HEK293 (cell line): ENCODE measurements around the gene METTL8.

ENCODE experiments used
- CTCF ChIA-PET: fragments of 350-600 bp; formaldehyde crosslinking; extraction: SDS; loops from one replicate; lab custom pipeline; 2021; ENCODE audit warnings: antibody characterized with exemption; lab: Yijun Ruan, JAX
- POLR2A ChIA-PET: fragments of 300-600 bp; formaldehyde crosslinking; extraction: SDS; loops from one replicate; lab custom pipeline; 2020; ENCODE audit warnings: antibody characterized with exemption, inconsistent platforms; lab: Yijun Ruan, JAX
- H3K27ac ChIP-seq: fragments of 200-500 bp; sonication (Bioruptor generic); 2 replicates; pipeline ENCODE4 v1.5.1; 2014; ENCODE audit warnings: low read depth, low read length, control low read depth, inconsistent platforms; ENCODE audit errors: extremely low read depth
- H3K36me3 ChIP-seq, 2 experiments: fragments of 200-500 bp in 1 of 2; sonication (Bioruptor generic) in 1 of 2; 1 replicate in 1 of 2; 2 replicates in 1 of 2; pipeline ENCODE4 v1.5.1; 2014 to 2017; ENCODE audit warnings: inconsistent platforms in 2 of 2, low read length in 2 of 2; ENCODE audit not compliant: control insufficient read depth in 2 of 2, insufficient read depth in 1 of 2
- H3K4me1 ChIP-seq: fragments of 200-500 bp; sonication (Bioruptor generic); 2 replicates; pipeline ENCODE4 v1.5.1; 2014; ENCODE audit warnings: mild to moderate bottlenecking, low read length, inconsistent platforms; ENCODE audit not compliant: control insufficient read depth, insufficient read depth
- H3K4me3 ChIP-seq: 2 replicates; pipeline ENCODE4 v1.5.1; 2011; ENCODE audit warnings: low read depth, mild to moderate bottlenecking, control low read depth, low read length, moderate library complexity
- H3K9me3 ChIP-seq: fragments of 200-500 bp; sonication (Bioruptor generic); 2 replicates; pipeline ENCODE4 v1.5.1; 2014; ENCODE audit warnings: low read depth, low read length, inconsistent platforms; ENCODE audit not compliant: control insufficient read depth, insufficient read depth
- BCL11A ChIP-seq: fragments of 450-650 bp; formaldehyde crosslinking; IDR thresholded peaks from 2 replicates; pipeline ENCODE4 v1.5.1; 2016; ENCODE audit warnings: low read depth, missing biosample characterization, missing genetic modification characterization
- BCL11B ChIP-seq: fragments of 450-650 bp; formaldehyde crosslinking; IDR thresholded peaks from 2 replicates; pipeline ENCODE4 v1.5.1; 2016; ENCODE audit warnings: low read depth, missing biosample characterization, missing genetic modification characterization
- KLF8 ChIP-seq: fragments of 450-650 bp; formaldehyde crosslinking; IDR thresholded peaks from 2 replicates; pipeline ENCODE4 v1.5.1; 2016; ENCODE audit warnings: missing biosample characterization, missing genetic modification characterization
- OSR2 ChIP-seq: fragments of 450-650 bp; formaldehyde crosslinking; IDR thresholded peaks from 2 replicates; pipeline ENCODE4 v1.5.1; 2016; ENCODE audit warnings: missing biosample characterization, missing genetic modification characterization
- OVOL3 ChIP-seq: fragments of 450-650 bp; formaldehyde crosslinking; IDR thresholded peaks from 2 replicates; pipeline ENCODE4 v1.5.1; 2016; ENCODE audit warnings: missing biosample characterization, missing genetic modification characterization
- PRDM1 ChIP-seq: fragments of 450-650 bp; formaldehyde crosslinking; IDR thresholded peaks from 2 replicates; pipeline ENCODE4; 2016; ENCODE audit warnings: missing biosample characterization, missing genetic modification characterization
- ZEB2 ChIP-seq: fragments of 450-650 bp; formaldehyde crosslinking; IDR thresholded peaks from 2 replicates; pipeline ENCODE4 v1.5.1; 2016; ENCODE audit warnings: missing biosample characterization, missing genetic modification characterization
- ZNF132 ChIP-seq: fragments of 450-650 bp; formaldehyde crosslinking; IDR thresholded peaks from 2 replicates; pipeline ENCODE4 v1.5.1; 2017; ENCODE audit warnings: missing biosample characterization, missing genetic modification characterization, borderline replicate concordance
- ZNF202 ChIP-seq: fragments of 450-650 bp; formaldehyde crosslinking; IDR thresholded peaks from 2 replicates; pipeline ENCODE4 v1.5.1; 2016; ENCODE audit warnings: missing biosample characterization, missing genetic modification characterization, borderline replicate concordance
- ZNF23 ChIP-seq: fragments of 450-650 bp; formaldehyde crosslinking; IDR thresholded peaks from 2 replicates; pipeline ENCODE4 v1.5.1; 2016; ENCODE audit warnings: missing biosample characterization, missing genetic modification characterization, borderline replicate concordance
- ZNF248 ChIP-seq: fragments of 450-650 bp; formaldehyde crosslinking; IDR thresholded peaks from 2 replicates; pipeline ENCODE4 v1.5.1; 2017; ENCODE audit warnings: missing biosample characterization, missing genetic modification characterization
- ZNF292 ChIP-seq: fragments of 450-650 bp; formaldehyde crosslinking; IDR thresholded peaks from 2 replicates; pipeline ENCODE4 v1.5.1; 2016; ENCODE audit warnings: low read depth, missing biosample characterization, missing genetic modification characterization, borderline replicate concordance
- ZNF311 ChIP-seq: fragments of 450-650 bp; formaldehyde crosslinking; IDR thresholded peaks from 2 replicates; pipeline ENCODE4 v1.5.1; 2017; ENCODE audit warnings: missing biosample characterization, missing genetic modification characterization, borderline replicate concordance
- ZNF354C ChIP-seq: fragments of 450-650 bp; formaldehyde crosslinking; IDR thresholded peaks from 2 replicates; pipeline ENCODE4 v1.5.1; 2016; ENCODE audit warnings: missing biosample characterization, missing genetic modification characterization, low read depth, borderline replicate concordance
- ZNF426 ChIP-seq: fragments of 450-650 bp; formaldehyde crosslinking; IDR thresholded peaks from 2 replicates; pipeline ENCODE4 v1.5.1; 2017; ENCODE audit warnings: missing biosample characterization, missing genetic modification characterization, mild to moderate bottlenecking, inconsistent platforms, moderate library complexity
- ZNF510 ChIP-seq: fragments of 450-650 bp; formaldehyde crosslinking; IDR thresholded peaks from 2 replicates; pipeline ENCODE4 v1.5.1; 2018; ENCODE audit warnings: mild to moderate bottlenecking, missing genetic modification characterization, missing biosample characterization; ENCODE audit not compliant: insufficient replicate concordance
- ZNF623 ChIP-seq: fragments of 450-650 bp; formaldehyde crosslinking; IDR thresholded peaks from 2 replicates; pipeline ENCODE4 v1.5.1; 2016; ENCODE audit warnings: missing biosample characterization, missing genetic modification characterization
- ZNF629 ChIP-seq: fragments of 450-650 bp; formaldehyde crosslinking; IDR thresholded peaks from 2 replicates; pipeline ENCODE4 v1.5.1; 2017; ENCODE audit warnings: missing biosample characterization, missing genetic modification characterization
- ZNF837 ChIP-seq: fragments of 450-650 bp; formaldehyde crosslinking; IDR thresholded peaks from 2 replicates; pipeline ENCODE4 v1.5.1; 2016; ENCODE audit warnings: missing biosample characterization, missing genetic modification characterization
- ZSCAN23 ChIP-seq: fragments of 450-650 bp; formaldehyde crosslinking; IDR thresholded peaks from 2 replicates; pipeline ENCODE4 v1.5.1; 2016; ENCODE audit warnings: missing biosample characterization, missing genetic modification characterization
- ZXDB ChIP-seq: fragments of 450-650 bp; formaldehyde crosslinking; IDR thresholded peaks from 2 replicates; pipeline ENCODE4 v1.5.1; 2016; ENCODE audit warnings: missing biosample characterization, missing genetic modification characterization
- TF ChIP-seq, protein P1 (sequence below): fragments of 450-650 bp; formaldehyde crosslinking; conservative IDR thresholded peaks from 2 replicates; pipeline ENCODE4 v1.5.1; 2016; ENCODE audit warnings: low read depth, missing biosample characterization, missing genetic modification characterization
- TF ChIP-seq, protein P2 (sequence below): fragments of 450-650 bp; formaldehyde crosslinking; IDR thresholded peaks from 2 replicates; pipeline ENCODE4 v1.5.1; 2016; ENCODE audit warnings: missing biosample characterization, missing genetic modification characterization
- TF ChIP-seq, protein P3 (sequence below): fragments of 450-650 bp; formaldehyde crosslinking; conservative IDR thresholded peaks from 2 replicates; pipeline ENCODE4 v1.5.1; 2016; ENCODE audit warnings: low read depth, missing biosample characterization, missing genetic modification characterization
- TF ChIP-seq, protein P4 (sequence below): fragments of 450-650 bp; formaldehyde crosslinking; IDR thresholded peaks from 2 replicates; pipeline ENCODE4 v1.5.1; 2016; ENCODE audit warnings: missing biosample characterization, missing genetic modification characterization

METTL8 gene

DNA sequence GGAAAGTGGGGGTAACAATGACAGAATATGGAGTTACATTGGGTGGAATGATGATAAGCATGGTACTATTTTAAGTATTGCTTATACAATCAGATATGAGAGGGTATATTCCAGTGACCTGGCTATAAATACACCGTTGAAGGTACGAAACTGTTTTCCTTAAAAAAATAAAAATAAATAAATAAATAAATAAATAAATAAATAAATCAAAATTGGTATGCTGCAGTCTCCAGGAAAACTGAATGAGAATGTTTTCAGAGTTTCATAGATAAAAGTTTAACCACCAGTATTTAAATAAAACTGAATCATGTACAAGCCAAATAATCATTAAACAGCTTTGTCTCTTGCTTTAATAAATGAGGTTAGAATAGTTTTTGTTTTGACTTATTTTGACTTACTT is 71.4 kb downstream of the METTL8 start:
- H3K27ac ChIP-seq = no peak overlapping the region
- H3K4me3 ChIP-seq = no peak overlapping the region
- peaks cover 0 to 3% of the 10 kb centered on the region in 2 experiments; a peak in 1 of 3 replicates for H3K36me3 ChIP-seq
- POLR2A ChIA-PET = no interaction called here
- CTCF ChIA-PET = interaction anchor here (0.6 kb wide), 1 partner anchor 1246 kb away, joined by 3 read pairs; no protein-coding TSS in a partner anchor
- no peaks in the 10 kb centered on the region; the same call in 1 of the 2 replicates for H3K9me3 ChIP-seq
- H3K4me1 ChIP-seq = no peaks in the 10 kb centered on the region
- TF ChIP-seq, protein P1, sequence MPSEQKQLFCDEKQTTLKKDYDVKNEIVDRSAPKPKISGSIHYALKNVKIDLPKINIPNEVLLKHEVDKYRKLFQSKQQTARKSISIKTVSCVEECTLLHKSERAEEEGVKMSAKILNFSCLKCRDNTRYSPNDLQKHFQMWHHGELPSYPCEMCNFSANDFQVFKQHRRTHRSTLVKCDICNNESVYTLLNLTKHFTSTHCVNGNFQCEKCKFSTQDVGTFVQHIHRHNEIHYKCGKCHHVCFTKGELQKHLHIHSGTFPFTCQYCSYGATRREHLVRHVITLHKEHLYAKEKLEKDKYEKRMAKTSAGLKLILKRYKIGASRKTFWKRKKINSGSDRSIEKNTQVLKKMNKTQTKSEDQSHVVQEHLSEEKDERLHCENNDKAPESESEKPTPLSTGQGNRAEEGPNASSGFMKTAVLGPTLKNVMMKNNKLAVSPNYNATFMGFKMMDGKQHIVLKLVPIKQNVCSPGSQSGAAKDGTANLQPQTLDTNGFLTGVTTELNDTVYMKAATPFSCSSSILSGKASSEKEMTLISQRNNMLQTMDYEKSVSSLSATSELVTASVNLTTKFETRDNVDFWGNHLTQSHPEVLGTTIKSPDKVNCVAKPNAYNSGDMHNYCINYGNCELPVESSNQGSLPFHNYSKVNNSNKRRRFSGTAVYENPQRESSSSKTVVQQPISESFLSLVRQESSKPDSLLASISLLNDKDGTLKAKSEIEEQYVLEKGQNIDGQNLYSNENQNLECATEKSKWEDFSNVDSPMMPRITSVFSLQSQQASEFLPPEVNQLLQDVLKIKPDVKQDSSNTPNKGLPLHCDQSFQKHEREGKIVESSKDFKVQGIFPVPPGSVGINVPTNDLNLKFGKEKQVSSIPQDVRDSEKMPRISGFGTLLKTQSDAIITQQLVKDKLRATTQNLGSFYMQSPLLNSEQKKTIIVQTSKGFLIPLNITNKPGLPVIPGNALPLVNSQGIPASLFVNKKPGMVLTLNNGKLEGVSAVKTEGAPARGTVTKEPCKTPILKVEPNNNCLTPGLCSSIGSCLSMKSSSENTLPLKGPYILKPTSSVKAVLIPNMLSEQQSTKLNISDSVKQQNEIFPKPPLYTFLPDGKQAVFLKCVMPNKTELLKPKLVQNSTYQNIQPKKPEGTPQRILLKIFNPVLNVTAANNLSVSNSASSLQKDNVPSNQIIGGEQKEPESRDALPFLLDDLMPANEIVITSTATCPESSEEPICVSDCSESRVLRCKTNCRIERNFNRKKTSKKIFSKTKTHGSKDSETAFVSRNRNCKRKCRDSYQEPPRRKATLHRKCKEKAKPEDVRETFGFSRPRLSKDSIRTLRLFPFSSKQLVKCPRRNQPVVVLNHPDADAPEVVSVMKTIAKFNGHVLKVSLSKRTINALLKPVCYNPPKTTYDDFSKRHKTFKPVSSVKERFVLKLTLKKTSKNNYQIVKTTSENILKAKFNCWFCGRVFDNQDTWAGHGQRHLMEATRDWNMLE (tag by site-specific recombination) = peak; percentile 89
- TF ChIP-seq ZNF426 (peak; percentile 91), ZNF311 (tag by site-specific recombination) (no peak), ZNF248 (tag by site-specific recombination) (no peak), ZNF23 (tag by site-specific recombination) (no peak), ZNF623 (peak; percentile 76), BCL11B (tag by site-specific recombination) (no peak), ZEB2 (tag by site-specific recombination) (no peak), PRDM1 (tag by site-specific recombination) (no peak), ZNF629 (tag by site-specific recombination) (peak; percentile 65; the same call in 1 of the 2 replicates), ZNF837 (no peak), ZNF202 (tag by site-specific recombination) (0 out of 2 replicates have a peak, but pooled peaks have one; percentile 44), ZXDB (tag by site-specific recombination) (peak; percentile 48; the same call in 1 of the 2 replicates), ZNF132 (tag by site-specific recombination) (no peak), KLF8 (tag by site-specific recombination) (no peak), OVOL3 (no peak), ZNF510 (tag by site-specific recombination) (peak; percentile 45), BCL11A (no peak), OSR2 (no peak), ZNF292 (tag by site-specific recombination) (0 out of 2 replicates have a peak, but pooled peaks have one; percentile 55), ZNF354C (tag by site-specific recombination) (no peak), ZSCAN23 (tag by site-specific recombination) (no peak)
- TF ChIP-seq, protein P2, sequence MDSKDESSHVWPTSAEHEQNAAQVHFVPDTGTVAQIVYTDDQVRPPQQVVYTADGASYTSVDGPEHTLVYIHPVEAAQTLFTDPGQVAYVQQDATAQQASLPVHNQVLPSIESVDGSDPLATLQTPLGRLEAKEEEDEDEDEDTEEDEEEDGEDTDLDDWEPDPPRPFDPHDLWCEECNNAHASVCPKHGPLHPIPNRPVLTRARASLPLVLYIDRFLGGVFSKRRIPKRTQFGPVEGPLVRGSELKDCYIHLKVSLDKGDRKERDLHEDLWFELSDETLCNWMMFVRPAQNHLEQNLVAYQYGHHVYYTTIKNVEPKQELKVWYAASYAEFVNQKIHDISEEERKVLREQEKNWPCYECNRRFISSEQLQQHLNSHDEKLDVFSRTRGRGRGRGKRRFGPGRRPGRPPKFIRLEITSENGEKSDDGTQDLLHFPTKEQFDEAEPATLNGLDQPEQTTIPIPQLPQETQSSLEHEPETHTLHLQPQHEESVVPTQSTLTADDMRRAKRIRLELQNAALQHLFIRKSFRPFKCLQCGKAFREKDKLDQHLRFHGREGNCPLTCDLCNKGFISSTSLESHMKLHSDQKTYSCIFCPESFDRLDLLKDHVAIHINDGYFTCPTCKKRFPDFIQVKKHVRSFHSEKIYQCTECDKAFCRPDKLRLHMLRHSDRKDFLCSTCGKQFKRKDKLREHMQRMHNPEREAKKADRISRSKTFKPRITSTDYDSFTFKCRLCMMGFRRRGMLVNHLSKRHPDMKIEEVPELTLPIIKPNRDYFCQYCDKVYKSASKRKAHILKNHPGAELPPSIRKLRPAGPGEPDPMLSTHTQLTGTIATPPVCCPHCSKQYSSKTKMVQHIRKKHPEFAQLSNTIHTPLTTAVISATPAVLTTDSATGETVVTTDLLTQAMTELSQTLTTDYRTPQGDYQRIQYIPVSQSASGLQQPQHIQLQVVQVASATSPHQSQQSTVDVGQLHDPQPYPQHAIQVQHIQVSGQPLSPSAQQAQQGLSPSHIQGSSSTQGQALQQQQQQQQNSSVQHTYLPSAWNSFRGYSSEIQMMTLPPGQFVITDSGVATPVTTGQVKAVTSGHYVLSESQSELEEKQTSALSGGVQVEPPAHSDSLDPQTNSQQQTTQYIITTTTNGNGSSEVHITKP = no peak
- TF ChIP-seq, protein P3, sequence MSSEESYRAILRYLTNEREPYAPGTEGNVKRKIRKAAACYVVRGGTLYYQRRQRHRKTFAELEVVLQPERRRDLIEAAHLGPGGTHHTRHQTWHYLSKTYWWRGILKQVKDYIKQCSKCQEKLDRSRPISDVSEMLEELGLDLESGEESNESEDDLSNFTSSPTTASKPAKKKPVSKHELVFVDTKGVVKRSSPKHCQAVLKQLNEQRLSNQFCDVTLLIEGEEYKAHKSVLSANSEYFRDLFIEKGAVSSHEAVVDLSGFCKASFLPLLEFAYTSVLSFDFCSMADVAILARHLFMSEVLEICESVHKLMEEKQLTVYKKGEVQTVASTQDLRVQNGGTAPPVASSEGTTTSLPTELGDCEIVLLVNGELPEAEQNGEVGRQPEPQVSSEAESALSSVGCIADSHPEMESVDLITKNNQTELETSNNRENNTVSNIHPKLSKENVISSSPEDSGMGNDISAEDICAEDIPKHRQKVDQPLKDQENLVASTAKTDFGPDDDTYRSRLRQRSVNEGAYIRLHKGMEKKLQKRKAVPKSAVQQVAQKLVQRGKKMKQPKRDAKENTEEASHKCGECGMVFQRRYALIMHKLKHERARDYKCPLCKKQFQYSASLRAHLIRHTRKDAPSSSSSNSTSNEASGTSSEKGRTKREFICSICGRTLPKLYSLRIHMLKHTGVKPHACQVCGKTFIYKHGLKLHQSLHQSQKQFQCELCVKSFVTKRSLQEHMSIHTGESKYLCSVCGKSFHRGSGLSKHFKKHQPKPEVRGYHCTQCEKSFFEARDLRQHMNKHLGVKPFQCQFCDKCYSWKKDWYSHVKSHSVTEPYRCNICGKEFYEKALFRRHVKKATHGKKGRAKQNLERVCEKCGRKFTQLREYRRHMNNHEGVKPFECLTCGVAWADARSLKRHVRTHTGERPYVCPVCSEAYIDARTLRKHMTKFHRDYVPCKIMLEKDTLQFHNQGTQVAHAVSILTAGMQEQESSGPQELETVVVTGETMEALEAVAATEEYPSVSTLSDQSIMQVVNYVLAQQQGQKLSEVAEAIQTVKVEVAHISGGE (tag by site-specific recombination) = peak; percentile 79
- TF ChIP-seq, protein P4, sequence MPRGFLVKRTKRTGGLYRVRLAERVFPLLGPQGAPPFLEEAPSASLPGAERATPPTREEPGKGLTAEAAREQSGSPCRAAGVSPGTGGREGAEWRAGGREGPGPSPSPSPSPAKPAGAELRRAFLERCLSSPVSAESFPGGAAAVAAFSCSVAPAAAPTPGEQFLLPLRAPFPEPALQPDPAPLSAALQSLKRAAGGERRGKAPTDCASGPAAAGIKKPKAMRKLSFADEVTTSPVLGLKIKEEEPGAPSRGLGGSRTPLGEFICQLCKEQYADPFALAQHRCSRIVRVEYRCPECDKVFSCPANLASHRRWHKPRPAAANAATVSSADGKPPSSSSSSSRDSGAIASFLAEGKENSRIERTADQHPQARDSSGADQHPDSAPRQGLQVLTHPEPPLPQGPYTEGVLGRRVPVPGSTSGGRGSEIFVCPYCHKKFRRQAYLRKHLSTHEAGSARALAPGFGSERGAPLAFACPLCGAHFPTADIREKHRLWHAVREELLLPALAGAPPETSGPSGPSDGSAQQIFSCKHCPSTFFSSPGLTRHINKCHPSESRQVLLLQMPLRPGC (tag by site-specific recombination) = no peak
